Bronchial epithelial cell (primary cell): ENCODE measurements around the gene SDHAF4. TPM values are rescaled to one million over a fixed set of nuclear protein-coding genes. Genes with fewer than 3 reads are reported as not detected.
A peak's percentile ranks its signal among the peaks of the same experiment; 100 is the strongest.

Experiments used
- DNase-seq: peaks from one replicate; pipeline ENCODE4 v3.0.0-alpha.2; 2010; ENCODE audit warnings: low read depth
- FAIRE-seq: peaks from 2 replicates; lab custom pipeline; 2011; peaks lifted over from hg19 to GRCh38; lab: Jason Lieb, UNC
- H3K27me3 ChIP-seq: 2 replicates; pipeline ENCODE4 v1.5.1; 2011; ENCODE audit warnings: low read length; ENCODE audit not compliant: control insufficient read depth, insufficient read depth
- H3K36me3 ChIP-seq: 2 replicates; pipeline ENCODE4 v1.5.1; 2011; ENCODE audit warnings: low read length; ENCODE audit not compliant: control insufficient read depth, insufficient read depth
- H3K4me3 ChIP-seq: 2 replicates; pipeline ENCODE4 v1.5.1; 2011; ENCODE audit warnings: mild to moderate bottlenecking, low read depth, low read length, control low read depth
- CTCF ChIP-seq: IDR thresholded peaks from 2 replicates; pipeline ENCODE4 v1.5.1; 2011; ENCODE audit warnings: mild to moderate bottlenecking, moderate library complexity, low read length, control low read depth, inconsistent platforms; ENCODE audit not compliant: insufficient read depth, severe bottlenecking
- total RNA-seq: library from RNA; depleted of rRNA; stranded (reverse); fragments of >200 nt; gene quantifications from 2 replicates; pipeline ENCODE4 v1.2.1, GENCODE V29; 2014

Gene SDHAF4
- 7.1 and 7.6 TPM in 2 replicates for total RNA-seq

- no peaks in the 10 kb centered on the region for H3K36me3 ChIP-seq
- TF ChIP-seq CTCF: peak; percentile 1
- FAIRE-seq: no peak
- H3K4me3 ChIP-seq: peak within 1 kb of the TSS; percentile 99
- DNase-seq: peak; percentile 73
- no peaks in the 10 kb centered on the region for H3K27me3 ChIP-seq
Observed at GRCh38 chr6:70566751-70567382, at the start of gene SDHAF4. SDHAF4 (plus strand) TSS chr6:70566930; CDS start chr6:70566941, 11 bp downstream.

- no peak overlapping the region for H3K4me3 ChIP-seq
- no peak for FAIRE-seq
- no peak for TF ChIP-seq CTCF
- no peak for DNase-seq
- H3K27me3 ChIP-seq: no peaks in the 10 kb centered on the region
- no peaks in the 10 kb centered on the region for H3K36me3 ChIP-seq
Observed at GRCh38 chr6:70518723-70519122, 48.0 kb upstream of the SDHAF4 start.

GRCh38 chr6:70520575-70520974, 46.2 kb upstream of the SDHAF4 start:
- no peak for TF ChIP-seq CTCF

GRCh38 chr6:70524721-70525286, 41.9 kb upstream of the SDHAF4 start:
- Histone ChIP-seq H3K27me3 (no peaks in the 10 kb centered on the region), H3K36me3 (peaks cover 2% of the 10 kb centered on the region), H3K4me3 (no peak overlapping the region)
- FAIRE-seq: no peak
- no peak for TF ChIP-seq CTCF
- DNase-seq: no peak

More at GRCh38 chr6:70520575-70520974, 46.2 kb upstream of the SDHAF4 start:
- DNase-seq (peak; percentile 10), FAIRE-seq (no peak)
- H3K36me3 ChIP-seq: peaks cover 2% of the 10 kb centered on the region
- H3K4me3 ChIP-seq: no peak overlapping the region
- no peaks in the 10 kb centered on the region for H3K27me3 ChIP-seq

- DNase-seq: no peak
- no peak for FAIRE-seq
- H3K27me3 ChIP-seq: no peaks in the 10 kb centered on the region
- TF ChIP-seq CTCF: no peak
- no peak overlapping the region for H3K4me3 ChIP-seq
- peaks cover 2% of the 10 kb centered on the region for H3K36me3 ChIP-seq
Observed at GRCh38 chr6:70527071-70527737, 39.5 kb upstream of the SDHAF4 start.
